ENCODE results near the gene SMCO4. TPM values are rescaled to one million over a fixed set of nuclear protein-coding genes. Genes with fewer than 3 reads are reported as not detected.

Gene SMCO4
- total RNA-seq, 1 donor from 2014 or later, result 29.3 TPM

- FAIRE-seq (no peak), DNase-seq (ENCODE audit: low read depth) (no peak)
- Mint-ChIP-seq H3K27me3 (ENCODE audit: low read depth, unreplicated experiment) (no peaks in the 10 kb centered on the region), H3K4me3 (ENCODE audit: unreplicated experiment) (no peak overlapping the region), H3K27ac (ENCODE audit: unreplicated experiment) (no peak overlapping the region), H3K9me3 (ENCODE audit: unreplicated experiment) (peaks cover 8% of the 10 kb centered on the region), H3K4me1 (ENCODE audit: low read depth, unreplicated experiment) (peaks cover 2% of the 10 kb centered on the region), H3K36me3 (ENCODE audit: low read depth, unreplicated experiment) (peaks cover 6% of the 10 kb centered on the region)
- H3K9me3 ChIP-seq (ENCODE audit: insufficient read depth, low read depth, low read length), result no peaks in the 10 kb centered on the region
- H3K4me1 ChIP-seq (ENCODE audit: insufficient read depth, low read length), result no peaks in the 10 kb centered on the region
- peaks cover 16% of the 10 kb centered on the region for H4K20me1 ChIP-seq (ENCODE audit: insufficient read depth, low read length)
- no peak overlapping the region for H3K4me2 ChIP-seq (ENCODE audit: low read length)
- H3K79me2 ChIP-seq (ENCODE audit: insufficient read depth, low read length), result no peaks in the 10 kb centered on the region
- H3K36me3 ChIP-seq (ENCODE audit: insufficient read depth, low read length), result no peaks in the 10 kb centered on the region
- H2AFZ ChIP-seq (ENCODE audit: low read depth, low read length), result no peak overlapping the region
- TF ChIP-seq CTCF (IDR thresholded peaks at IDR 0.05; ENCODE audit: insufficient read depth, low read depth, low read length), result no peak
- TF ChIP-seq EZH2 (IDR thresholded peaks at IDR 0.05; ENCODE audit: insufficient read depth, low read length), result no peak
- no peak overlapping the region for H3K4me3 ChIP-seq (ENCODE audit: insufficient read depth, low read depth, low read length)
- no peak overlapping the region for H3K27ac ChIP-seq (ENCODE audit: low read depth, low read length)
- no peak overlapping the region for H3K9ac ChIP-seq (ENCODE audit: low read length)
- H3K27me3 ChIP-seq (ENCODE audit: insufficient read depth, low read length), result no peaks in the 10 kb centered on the region
These were observed 30.1 kb downstream of the SMCO4 start for GRCh38 chr11:93512949-93513667.

GRCh38 chr11:93512073-93512475 is 31.1 kb downstream of the SMCO4 start:
- Histone ChIP-seq H3K9ac (ENCODE audit: low read length) (no peak overlapping the region), H3K4me3 (ENCODE audit: insufficient read depth, low read depth, low read length) (no peak overlapping the region), H3K36me3 (ENCODE audit: insufficient read depth, low read length) (no peaks in the 10 kb centered on the region), H4K20me1 (ENCODE audit: insufficient read depth, low read length) (peaks cover 16% of the 10 kb centered on the region), H3K4me1 (ENCODE audit: insufficient read depth, low read length) (no peaks in the 10 kb centered on the region), H3K27ac (ENCODE audit: low read depth, low read length) (no peak overlapping the region), H3K9me3 (ENCODE audit: insufficient read depth, low read depth, low read length) (no peaks in the 10 kb centered on the region), H3K27me3 (ENCODE audit: insufficient read depth, low read length) (no peaks in the 10 kb centered on the region), H3K79me2 (ENCODE audit: insufficient read depth, low read length) (no peaks in the 10 kb centered on the region), H2AFZ (ENCODE audit: low read depth, low read length) (no peak overlapping the region), H3K4me2 (ENCODE audit: low read length) (no peak overlapping the region)
- Mint-ChIP-seq H3K4me1 (ENCODE audit: low read depth, unreplicated experiment) (peaks cover 2% of the 10 kb centered on the region), H3K27me3 (ENCODE audit: low read depth, unreplicated experiment) (no peaks in the 10 kb centered on the region), H3K4me3 (ENCODE audit: unreplicated experiment) (no peak overlapping the region), H3K9me3 (ENCODE audit: unreplicated experiment) (peaks cover 8% of the 10 kb centered on the region), H3K36me3 (ENCODE audit: low read depth, unreplicated experiment) (peaks cover 6% of the 10 kb centered on the region), H3K27ac (ENCODE audit: unreplicated experiment) (no peak overlapping the region)
- no peak for FAIRE-seq
- TF ChIP-seq CTCF (IDR thresholded peaks at IDR 0.05; ENCODE audit: insufficient read depth, low read depth, low read length) (no peak), EZH2 (IDR thresholded peaks at IDR 0.05; ENCODE audit: insufficient read depth, low read length) (no peak)
- no peak for DNase-seq (ENCODE audit: low read depth)

- H3K79me2 ChIP-seq (ENCODE audit: insufficient read depth, low read length), result no peaks in the 10 kb centered on the region
- H3K9ac ChIP-seq (ENCODE audit: low read length), result no peak overlapping the region
- H3K27ac Mint-ChIP-seq (ENCODE audit: unreplicated experiment), result no peak overlapping the region
- H3K36me3 ChIP-seq (ENCODE audit: insufficient read depth, low read length), result no peaks in the 10 kb centered on the region
- TF ChIP-seq CTCF (IDR thresholded peaks at IDR 0.05; ENCODE audit: insufficient read depth, low read depth, low read length) (no peak), EZH2 (IDR thresholded peaks at IDR 0.05; ENCODE audit: insufficient read depth, low read length) (no peak)
- no peaks in the 10 kb centered on the region for H3K27me3 ChIP-seq (ENCODE audit: insufficient read depth, low read length)
- peaks cover 8% of the 10 kb centered on the region for H3K9me3 Mint-ChIP-seq (ENCODE audit: unreplicated experiment)
- no peak overlapping the region for H3K27ac ChIP-seq (ENCODE audit: low read depth, low read length)
- no peak overlapping the region for H3K4me3 ChIP-seq (ENCODE audit: insufficient read depth, low read depth, low read length)
- peaks cover 14% of the 10 kb centered on the region for H4K20me1 ChIP-seq (ENCODE audit: insufficient read depth, low read length)
- H3K4me3 Mint-ChIP-seq (ENCODE audit: unreplicated experiment), result no peak overlapping the region
- DNase-seq (ENCODE audit: low read depth) (no peak), FAIRE-seq (no peak)
- H3K27me3 Mint-ChIP-seq (ENCODE audit: low read depth, unreplicated experiment), result no peaks in the 10 kb centered on the region
- H3K9me3 ChIP-seq (ENCODE audit: insufficient read depth, low read depth, low read length), result no peaks in the 10 kb centered on the region
- no peaks in the 10 kb centered on the region for H3K4me1 ChIP-seq (ENCODE audit: insufficient read depth, low read length)
- peaks cover 10% of the 10 kb centered on the region for H3K36me3 Mint-ChIP-seq (ENCODE audit: low read depth, unreplicated experiment)
- H3K4me1 Mint-ChIP-seq (ENCODE audit: low read depth, unreplicated experiment), result no peaks in the 10 kb centered on the region
- H3K4me2 ChIP-seq (ENCODE audit: low read length), result no peak overlapping the region
- H2AFZ ChIP-seq (ENCODE audit: low read depth, low read length), result no peak overlapping the region
These were observed 32.9 kb downstream of the SMCO4 start for GRCh38 chr11:93510196-93510873.
